HG03442 (cell line): ENCODE results near the gene MAN2A1.
"Not testable (repeated sequence)": the region's sequence is repeated elsewhere in the genome, so short reads cannot be mapped to it uniquely, and the experiment has no call there.

Experiments
- ATAC-seq: cut with Tn5 transposase; IDR thresholded peaks from one replicate; pipeline ENCODE4 v1.9.1; 2021; ENCODE audit warnings: mild to moderate bottlenecking, moderate library complexity; ENCODE audit not compliant: unreplicated experiment

Gene MAN2A1

GRCh38 chr5:109812698-109813097, 123.0 kb downstream of the MAN2A1 start:
- no peak for ATAC-seq

GRCh38 chr5:109816732-109817131, 127.0 kb downstream of the MAN2A1 start:
- ATAC-seq, result no peak

GRCh38 chr5:109819878-109820277, 130.2 kb downstream of the MAN2A1 start:
- no peak for ATAC-seq

GRCh38 chr5:109823597-109823996, 133.9 kb downstream of the MAN2A1 start:
- no peak for ATAC-seq

GRCh38 chr5:109825450-109825849, 135.7 kb downstream of the MAN2A1 start:
- no peak for ATAC-seq

- ATAC-seq, result no peak
These were observed 136.7 kb downstream of the MAN2A1 start for GRCh38 chr5:109826426-109826825.

- no peak for ATAC-seq
These were observed 139.6 kb downstream of the MAN2A1 start for GRCh38 chr5:109829331-109829730.

GRCh38 chr5:109830955-109831502, 141.3 kb downstream of the MAN2A1 start:
- ATAC-seq, result no peak

GRCh38 chr5:109832207-109833188, 142.8 kb downstream of the MAN2A1 start:
- ATAC-seq, result not testable (repeated sequence)

- ATAC-seq, result no peak
These were observed 144.2 kb downstream of the MAN2A1 start for GRCh38 chr5:109833946-109834345.

GRCh38 chr5:109836280-109836679, 146.6 kb downstream of the MAN2A1 start:
- no peak for ATAC-seq

GRCh38 chr5:109837231-109837861, 147.6 kb downstream of the MAN2A1 start:
- ATAC-seq, result no peak

GRCh38 chr5:109838157-109838556, 148.4 kb downstream of the MAN2A1 start:
- no peak for ATAC-seq

GRCh38 chr5:109844148-109844547, 154.4 kb downstream of the MAN2A1 start:
- ATAC-seq, result no peak

- ATAC-seq, result no peak
These were observed 155.0 kb downstream of the MAN2A1 start for GRCh38 chr5:109844695-109845094.

- no peak for ATAC-seq
These were observed 158.4 kb downstream of the MAN2A1 start for GRCh38 chr5:109848130-109848529.

- no peak for ATAC-seq
These were observed 159.9 kb downstream of the MAN2A1 start for GRCh38 chr5:109849478-109850088.

GRCh38 chr5:109852371-109853155, 162.8 kb downstream of the MAN2A1 start:
- no peak for ATAC-seq

- no peak for ATAC-seq
These were observed 163.7 kb downstream of the MAN2A1 start for GRCh38 chr5:109853377-109853776.

- no peak for ATAC-seq
These were observed 165.3 kb downstream of the MAN2A1 start for GRCh38 chr5:109855056-109855455.
